ENCODE data around the gene KLHL4. TPM values are rescaled to one million over a fixed set of nuclear protein-coding genes. Genes with fewer than 3 reads are reported as not detected.
"Not testable (repeated sequence)": the region's sequence is repeated elsewhere in the genome, so short reads cannot be mapped to it uniquely, and the experiment has no call there.

The KLHL4 gene
- total and polyA plus RNA-seq, 2 donors from 2014 or later = 0.49 to 2.1 TPM

GRCh38 chrX:87697409-87697808, 179.8 kb downstream of the KLHL4 start:
- no peak for DNase-seq
- no peaks in the 10 kb centered on the region for H3K36me3 ChIP-seq (ENCODE audit: control insufficient read depth in 2 of 3, insufficient read depth in 3 of 3, low read length in 3 of 3)
- H3K27me3 ChIP-seq (ENCODE audit: control insufficient read depth, insufficient read depth, low read length) = no peaks in the 10 kb centered on the region
- no peak for TF ChIP-seq CTCF (IDR thresholded peaks at IDR 0.05; ENCODE audit: borderline replicate concordance, extremely low read depth, insufficient read depth)
- intact Hi-C loops (cut with DNase I) = no loop called here
- H3K9me3 ChIP-seq (ENCODE audit: control insufficient read depth in 2 of 3, insufficient read depth in 1 of 3, low read length in 3 of 3) = no peaks in the 10 kb centered on the region
- FAIRE-seq = no peak
- H3K9ac ChIP-seq (ENCODE audit: low read length in 3 of 3) = no peak overlapping the region
- no peak overlapping the region for H3K27ac ChIP-seq (ENCODE audit: low read depth in 2 of 2, low read length in 2 of 2)
- no peak overlapping the region for H3K4me3 ChIP-seq (ENCODE audit: low read length in 3 of 3)
- no peaks in the 10 kb centered on the region for H3K4me1 ChIP-seq (ENCODE audit: control insufficient read depth in 2 of 3, insufficient read depth in 2 of 3, low read depth in 1 of 3, low read length in 3 of 3)

- no peak for TF ChIP-seq CTCF (IDR thresholded peaks at IDR 0.05; ENCODE audit: borderline replicate concordance, extremely low read depth, insufficient read depth)
- no peak for FAIRE-seq
- intact Hi-C loops (cut with DNase I) = no loop called here
- no peak for DNase-seq
- H3K9ac ChIP-seq (ENCODE audit: low read length in 3 of 3) = no peak overlapping the region
- H3K27ac ChIP-seq (ENCODE audit: low read depth in 2 of 2, low read length in 2 of 2) = no peak overlapping the region
- H3K27me3 ChIP-seq (ENCODE audit: control insufficient read depth, insufficient read depth, low read length) = no peaks in the 10 kb centered on the region
- H3K36me3 ChIP-seq (ENCODE audit: control insufficient read depth in 2 of 3, insufficient read depth in 3 of 3, low read length in 3 of 3) = no peaks in the 10 kb centered on the region
- no peak overlapping the region for H3K4me3 ChIP-seq (ENCODE audit: low read length in 3 of 3)
- no peaks in the 10 kb centered on the region for H3K9me3 ChIP-seq (ENCODE audit: control insufficient read depth in 2 of 3, insufficient read depth in 1 of 3, low read length in 3 of 3)
- H3K4me1 ChIP-seq (ENCODE audit: control insufficient read depth in 2 of 3, insufficient read depth in 2 of 3, low read depth in 1 of 3, low read length in 3 of 3) = no peaks in the 10 kb centered on the region
These were observed 185.2 kb downstream of the KLHL4 start for GRCh38 chrX:87702795-87703194.

GRCh38 chrX:87703469-87703868, 185.9 kb downstream of the KLHL4 start:
- FAIRE-seq; H3K9me3 ChIP-seq (ENCODE audit: control insufficient read depth in 2 of 3, insufficient read depth in 1 of 3, low read length in 3 of 3); H3K9ac ChIP-seq (ENCODE audit: low read length in 3 of 3); DNase-seq; H3K4me1 ChIP-seq (ENCODE audit: control insufficient read depth in 2 of 3, insufficient read depth in 2 of 3, low read depth in 1 of 3, low read length in 3 of 3); H3K27me3 ChIP-seq (ENCODE audit: control insufficient read depth, insufficient read depth, low read length); H3K4me3 ChIP-seq (ENCODE audit: low read length in 3 of 3); intact Hi-C loops (cut with DNase I); H3K27ac ChIP-seq (ENCODE audit: low read depth in 2 of 2, low read length in 2 of 2); H3K36me3 ChIP-seq (ENCODE audit: control insufficient read depth in 2 of 3, insufficient read depth in 3 of 3, low read length in 3 of 3): not testable (repeated sequence)

GRCh38 chrX:87706134-87706533, 188.5 kb downstream of the KLHL4 start:
- no peak for TF ChIP-seq CTCF (IDR thresholded peaks at IDR 0.05; ENCODE audit: borderline replicate concordance, extremely low read depth, insufficient read depth)
- Histone ChIP-seq H3K4me3 (ENCODE audit: low read length in 3 of 3) (no peak overlapping the region), H3K9me3 (ENCODE audit: control insufficient read depth in 2 of 3, insufficient read depth in 1 of 3, low read length in 3 of 3) (no peaks in the 10 kb centered on the region), H3K9ac (ENCODE audit: low read length in 3 of 3) (no peak overlapping the region), H3K27ac (ENCODE audit: low read depth in 2 of 2, low read length in 2 of 2) (no peak overlapping the region), H3K4me1 (ENCODE audit: control insufficient read depth in 2 of 3, insufficient read depth in 2 of 3, low read depth in 1 of 3, low read length in 3 of 3) (no peaks in the 10 kb centered on the region), H3K27me3 (ENCODE audit: control insufficient read depth, insufficient read depth, low read length) (no peaks in the 10 kb centered on the region), H3K36me3 (ENCODE audit: control insufficient read depth in 2 of 3, insufficient read depth in 3 of 3, low read length in 3 of 3) (no peaks in the 10 kb centered on the region)
- FAIRE-seq (no peak), DNase-seq (no peak)
- intact Hi-C loops (cut with DNase I) = no loop called here

All from kidney (tissue), 14 donors.